Mesodermal cell (in vitro differentiated cells): ENCODE data around the gene MACROD2.

ENCODE experiments used
- H3K27ac ChIP-seq: 2 replicates; pipeline ENCODE4 v1.7.0; 2013; ENCODE audit warnings: mild to moderate bottlenecking, low read depth, low read length, moderate library complexity; ENCODE audit not compliant: severe bottlenecking
- H3K36me3 ChIP-seq: 2 replicates; pipeline ENCODE4 v1.7.1; 2013; ENCODE audit warnings: mild to moderate bottlenecking, low read length, moderate library complexity; ENCODE audit not compliant: control insufficient read depth, insufficient read depth
- H3K4me1 ChIP-seq: one replicate; pipeline ENCODE4 v1.7.1; 2013; ENCODE audit warnings: mild to moderate bottlenecking, low read length; ENCODE audit not compliant: insufficient read depth, control insufficient read depth, poor library complexity, severe bottlenecking
- H3K4me3 ChIP-seq: 2 replicates; pipeline ENCODE4 v1.7.0; 2013; ENCODE audit warnings: low read length, control low read depth, mild to moderate bottlenecking; ENCODE audit not compliant: insufficient read depth, poor library complexity, severe bottlenecking; ENCODE audit errors: extremely low read depth
- H3K9me3 ChIP-seq: 2 replicates; pipeline ENCODE4 v1.7.1; 2013; ENCODE audit warnings: mild to moderate bottlenecking, low read length, moderate library complexity; ENCODE audit not compliant: control insufficient read depth
- WGBS, 2 experiments: methylation state at CpG; one replicate each; pipeline ENCODE4 v1.1.5; 2013; ENCODE audit warnings: missing lambda C conversion rate in 2 of 2; ENCODE audit not compliant: insufficient coverage in 2 of 2; 5-methylcytosine and 5-hydroxymethylcytosine counted together

Gene MACROD2

DNA sequence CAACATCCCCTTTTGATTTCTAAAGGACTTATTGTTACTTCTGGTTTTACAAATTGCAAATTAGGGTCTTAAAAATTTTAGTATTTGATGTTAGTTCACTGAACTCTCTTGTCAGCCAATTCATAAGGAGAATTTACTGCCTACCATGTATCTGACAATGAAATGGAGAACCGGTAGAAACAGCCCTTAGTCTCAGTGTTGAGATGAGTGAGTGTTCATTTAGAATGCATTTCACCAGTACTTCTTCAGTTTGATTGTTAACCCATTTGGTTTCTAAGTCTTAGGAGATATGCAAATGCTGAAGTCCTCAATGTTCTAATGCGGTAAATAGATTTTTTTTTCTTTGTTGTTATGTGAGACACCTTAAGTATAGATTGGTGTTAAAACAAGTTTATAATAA lies 958.4 kb downstream of the MACROD2 start:
- Histone ChIP-seq H3K4me3 (no peak overlapping the region), H3K36me3 (no peaks in the 10 kb centered on the region), H3K4me1 (peaks cover 20% of the 10 kb centered on the region), H3K9me3 (no peaks in the 10 kb centered on the region), H3K27ac (no peak overlapping the region)
- 100% methylated on average over 2 of the region's 2 CpGs; no CpG with 5 or more reads in 1 of the 2 experiments for WGBS, 2 experiments

DNA sequence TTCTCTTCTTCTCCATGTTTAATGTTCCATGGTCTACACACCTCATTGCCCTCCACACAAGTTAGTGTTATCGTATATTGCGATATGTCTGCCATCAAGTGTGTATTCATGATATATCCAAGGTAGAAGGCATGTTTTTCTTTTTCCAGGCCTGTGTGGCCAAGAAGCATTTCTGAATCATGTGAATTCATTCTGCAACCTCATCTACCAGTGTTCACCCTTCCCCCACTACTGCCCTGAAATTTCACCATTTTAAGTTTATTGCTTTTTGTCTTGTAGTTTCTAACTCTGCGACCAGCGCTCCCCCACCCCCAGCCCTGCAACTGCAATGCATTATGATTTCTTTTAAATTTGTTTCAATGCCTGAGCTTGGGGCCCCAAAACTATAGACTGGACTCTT lies 960.1 kb downstream of the MACROD2 start:
- no peaks in the 10 kb centered on the region for H3K36me3 ChIP-seq
- no peak overlapping the region for H3K4me3 ChIP-seq
- no peaks in the 10 kb centered on the region for H3K9me3 ChIP-seq
- peaks cover 20% of the 10 kb centered on the region for H3K4me1 ChIP-seq
- whole genome bisulfite sequencing, 2 experiments, result no CpG with 5 or more reads among the region's 4 CpGs
- peak overlapping the region; percentile 16 for H3K27ac ChIP-seq

DNA sequence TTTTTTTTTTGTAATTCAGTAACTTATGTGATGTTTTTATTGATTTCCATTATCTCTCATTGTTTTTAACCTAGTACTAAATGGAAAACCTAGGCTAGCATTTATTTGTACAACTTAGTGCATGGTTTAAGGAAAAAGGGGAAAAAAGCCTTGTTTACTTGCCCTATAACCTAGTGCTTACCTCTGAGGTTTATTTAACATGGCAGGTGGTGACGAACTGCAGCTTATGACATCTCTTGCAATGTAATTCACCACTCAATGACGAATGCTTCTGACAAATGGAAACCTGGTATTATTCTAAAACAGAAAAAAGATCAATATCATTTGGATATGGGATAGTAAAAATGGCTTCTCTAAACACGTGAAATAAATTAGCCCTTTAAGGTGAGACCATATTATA lies 960.7 kb downstream of the MACROD2 start:
- WGBS, 2 experiments, result 100% methylated on average over 1 of the region's 3 CpGs; no CpG with 5 or more reads in 1 of the 2 experiments

DNA sequence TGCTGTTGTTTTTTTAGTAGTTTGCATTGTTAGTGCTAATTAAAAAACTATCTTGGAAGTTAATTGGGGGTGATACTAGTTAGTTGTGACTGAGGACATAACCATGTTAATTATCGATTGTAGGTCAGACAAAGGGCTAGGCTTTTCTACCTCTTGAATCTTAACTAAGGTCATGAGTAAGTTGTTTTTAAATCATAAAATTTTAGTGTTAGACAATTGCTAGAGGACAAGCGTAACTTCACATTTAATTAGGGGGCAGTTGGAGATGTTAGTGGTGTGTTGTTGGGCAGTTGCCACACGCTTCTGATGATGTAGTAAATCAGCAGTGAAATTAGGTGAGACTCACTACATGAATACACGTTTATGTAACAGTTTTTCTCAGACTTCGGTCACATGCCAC lies 961.2 kb downstream of the MACROD2 start:
- Histone ChIP-seq H3K4me1 (peaks cover 11% of the 10 kb centered on the region), H3K4me3 (no peak overlapping the region), H3K9me3 (no peaks in the 10 kb centered on the region), H3K27ac (no peak overlapping the region), H3K36me3 (no peaks in the 10 kb centered on the region)
- WGBS, 2 experiments, result 89 to 100% methylated on average over 2 to 3 of the region's 5 CpGs

More for the DNA sequence above, 960.7 kb downstream of the MACROD2 start:
- no peak overlapping the region for H3K4me3 ChIP-seq
- no peaks in the 10 kb centered on the region for H3K36me3 ChIP-seq
- no peaks in the 10 kb centered on the region for H3K9me3 ChIP-seq
- peak overlapping the region; percentile 16 for H3K27ac ChIP-seq
- H3K4me1 ChIP-seq, result peaks cover 14% of the 10 kb centered on the region

DNA sequence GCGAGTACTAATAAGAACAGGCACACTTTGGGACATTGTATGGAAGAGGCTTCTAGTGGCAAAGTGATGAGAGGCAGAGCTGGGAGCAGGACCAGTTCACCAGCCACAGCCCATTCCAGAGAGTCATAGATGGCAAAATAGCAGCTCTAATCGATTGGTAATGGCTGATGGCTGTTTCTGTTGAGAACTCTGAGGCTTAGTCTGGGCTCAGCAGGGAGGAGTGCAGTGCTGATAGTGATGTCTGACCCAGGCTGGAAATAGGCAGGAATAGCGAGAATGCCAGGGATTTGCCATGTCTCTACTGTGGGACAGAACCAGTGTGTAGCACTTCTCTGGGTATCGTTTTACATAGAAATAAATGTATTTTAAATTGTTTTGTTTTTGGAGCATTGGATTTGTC lies 962.1 kb downstream of the MACROD2 start:
- WGBS, 2 experiments, result 78 to 88% methylated on average over 2 to 3 of the region's 4 CpGs
- Histone ChIP-seq H3K27ac (no peak overlapping the region), H3K4me1 (peaks cover 5% of the 10 kb centered on the region), H3K4me3 (no peak overlapping the region), H3K36me3 (no peaks in the 10 kb centered on the region), H3K9me3 (no peaks in the 10 kb centered on the region)

DNA sequence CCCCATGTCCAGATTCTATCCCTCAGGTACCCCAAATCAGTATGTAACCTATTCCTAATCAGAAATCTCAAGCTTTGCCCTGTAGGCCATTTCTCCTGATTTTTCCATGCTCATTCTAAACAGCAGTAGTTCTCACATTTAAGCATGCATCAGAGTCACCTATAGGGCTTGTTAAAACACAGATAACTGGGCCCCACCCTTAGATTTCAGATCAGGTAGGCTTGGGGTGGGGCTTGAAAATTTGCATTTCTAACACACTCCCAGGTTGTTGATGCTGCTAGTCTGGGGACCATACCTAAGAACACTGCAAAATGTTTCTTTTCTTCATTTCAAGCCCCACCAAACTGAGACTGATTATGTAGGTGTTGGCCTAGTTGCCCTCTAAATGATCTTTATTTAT lies 963.3 kb downstream of the MACROD2 start:
- Histone ChIP-seq H3K9me3 (no peaks in the 10 kb centered on the region), H3K4me1 (peaks cover 10% of the 10 kb centered on the region), H3K36me3 (no peaks in the 10 kb centered on the region), H3K4me3 (no peak overlapping the region), H3K27ac (no peak overlapping the region)

DNA sequence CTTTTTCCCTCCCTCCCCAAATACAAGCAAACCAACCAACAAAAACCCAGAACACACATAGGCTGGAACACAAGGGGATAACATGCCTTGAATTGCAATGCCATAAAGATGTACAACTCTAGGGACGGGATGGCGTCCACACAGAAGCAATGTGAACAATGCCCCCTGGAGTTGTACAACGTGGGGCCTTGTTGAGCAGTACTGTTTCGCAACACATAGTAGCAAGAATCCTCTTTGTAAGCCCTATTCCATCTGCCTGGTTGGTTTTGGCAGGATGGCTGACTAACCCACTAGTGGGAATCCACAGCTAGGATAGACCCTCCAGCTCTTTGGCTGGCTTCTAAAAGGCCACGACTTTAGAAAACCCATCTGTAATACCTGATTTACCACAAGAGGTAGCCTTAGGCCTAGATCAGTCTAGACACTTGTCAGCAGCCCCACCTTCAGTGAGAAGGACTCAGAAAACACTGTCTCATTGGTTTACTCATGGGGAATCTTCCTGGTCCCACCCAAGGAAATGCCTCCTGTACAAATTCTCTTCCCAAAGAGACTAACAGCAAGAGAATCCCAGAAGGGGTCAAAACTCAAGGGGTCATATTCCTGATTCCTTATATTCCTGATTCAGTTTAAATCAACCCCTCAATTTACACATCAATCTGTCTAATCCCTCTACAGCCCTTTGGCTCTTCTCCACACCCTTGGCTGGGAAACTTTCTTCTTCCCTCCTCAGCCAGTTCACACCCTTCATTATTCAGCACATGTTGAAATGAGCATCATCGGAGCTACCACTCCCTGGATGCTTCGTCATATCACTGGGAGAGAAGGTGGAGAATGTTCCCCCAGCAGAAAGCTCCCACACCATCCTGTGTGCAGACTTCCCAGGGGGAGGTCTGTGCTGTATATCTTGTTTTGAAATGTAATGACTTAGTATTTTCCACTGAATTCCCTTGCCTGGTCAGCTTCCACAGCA lies 964.5 kb downstream of the MACROD2 start:
- Histone ChIP-seq H3K36me3 (no peaks in the 10 kb centered on the region), H3K27ac (no peak overlapping the region), H3K9me3 (no peaks in the 10 kb centered on the region), H3K4me3 (no peak overlapping the region), H3K4me1 (peaks cover 11% of the 10 kb centered on the region)
- 90 to 94% methylated on average over 5 of the region's 7 CpGs for WGBS, 2 experiments

DNA sequence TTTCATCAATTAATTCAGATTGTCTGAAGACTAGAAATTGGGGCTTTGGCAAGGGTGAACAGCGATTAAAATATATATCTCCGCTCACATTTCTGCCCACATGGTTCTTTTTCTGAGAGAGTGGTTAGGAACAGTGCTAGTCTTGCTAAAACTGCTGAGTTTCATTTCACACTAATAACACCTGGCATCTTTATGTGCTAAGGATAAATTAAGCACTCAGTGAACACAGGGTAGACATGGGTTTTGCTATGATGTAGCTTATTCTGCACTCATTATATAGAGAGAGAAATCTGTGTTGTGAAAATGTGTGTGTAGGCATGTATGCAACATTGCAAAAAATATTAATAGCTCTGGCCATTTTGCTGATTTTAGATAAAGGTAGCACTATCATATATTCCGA lies 965.5 kb downstream of the MACROD2 start:
- H3K36me3 ChIP-seq, result no peaks in the 10 kb centered on the region
- peaks cover 8% of the 10 kb centered on the region for H3K4me1 ChIP-seq
- H3K9me3 ChIP-seq, result no peaks in the 10 kb centered on the region
- H3K27ac ChIP-seq, result no peak overlapping the region
- no peak overlapping the region for H3K4me3 ChIP-seq
- no CpG with 5 or more reads among the region's 3 CpGs for WGBS, 2 experiments

DNA sequence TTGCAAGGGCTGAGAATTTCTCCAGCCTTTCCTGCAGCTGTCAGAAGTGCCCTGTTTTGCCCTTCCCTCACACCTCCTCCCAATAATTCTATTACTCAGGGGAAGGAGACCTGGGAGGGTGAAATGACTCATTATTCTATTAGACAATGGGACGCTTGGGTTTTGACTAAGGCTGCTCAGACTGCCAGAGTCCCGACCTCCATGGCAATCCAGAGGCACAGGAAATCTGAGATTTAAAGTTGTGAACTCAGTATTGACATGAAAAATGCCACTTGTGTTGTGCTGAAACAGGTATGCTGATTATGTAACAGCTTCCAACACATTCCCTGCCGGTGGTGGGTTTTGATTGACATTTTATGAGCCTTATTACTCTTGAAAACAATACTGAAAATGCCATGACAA lies 967.9 kb downstream of the MACROD2 start:
- Histone ChIP-seq H3K36me3 (no peaks in the 10 kb centered on the region), H3K9me3 (no peaks in the 10 kb centered on the region), H3K27ac (no peak overlapping the region), H3K4me3 (no peak overlapping the region), H3K4me1 (peaks cover 8% of the 10 kb centered on the region)
- 6 to 36% methylated on average over 2 to 3 of the region's 3 CpGs for WGBS, 2 experiments

DNA sequence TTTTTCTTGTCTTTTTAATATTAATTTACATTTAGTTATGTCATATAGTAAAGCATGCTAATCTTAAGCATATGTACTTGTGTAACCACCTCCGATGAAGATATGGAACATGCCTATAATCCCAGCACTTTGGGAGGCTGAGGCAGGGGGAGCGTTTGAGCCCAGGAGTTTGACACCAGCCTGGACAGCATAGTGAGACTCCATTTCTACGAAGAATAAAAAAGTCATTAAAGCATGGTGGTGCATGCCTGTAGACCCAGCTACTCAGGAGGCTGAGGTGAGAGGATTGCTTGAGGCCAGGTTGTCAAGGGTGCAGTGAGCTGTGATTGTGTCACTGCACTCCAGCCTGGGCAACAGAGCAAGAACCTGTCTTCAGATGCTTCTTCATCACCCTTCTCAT lies 970.9 kb downstream of the MACROD2 start:
- Histone ChIP-seq H3K36me3 (no peaks in the 10 kb centered on the region), H3K27ac (no peak overlapping the region), H3K4me1 (peaks cover 8% of the 10 kb centered on the region), H3K9me3 (no peaks in the 10 kb centered on the region), H3K4me3 (no peak overlapping the region)
- 91 to 97% methylated on average over 3 of the region's 3 CpGs for WGBS, 2 experiments

DNA sequence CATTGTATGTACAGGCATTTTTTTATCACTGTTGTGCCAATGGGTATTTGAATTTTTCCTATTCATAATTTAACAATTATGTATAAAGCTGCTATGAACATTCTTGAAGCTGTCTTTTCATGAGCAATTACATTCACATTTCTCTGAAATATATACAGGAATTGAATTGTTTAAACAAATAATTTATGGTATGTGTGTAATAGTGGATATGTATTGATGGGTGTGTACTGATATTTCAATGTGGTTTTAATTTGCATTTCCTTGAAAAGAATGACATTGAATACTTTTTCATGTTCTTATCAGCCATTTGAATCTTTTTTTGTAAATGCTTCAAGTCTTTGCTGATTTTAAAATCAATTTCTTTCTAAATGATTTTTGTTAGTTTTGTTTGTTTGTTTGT lies 971.5 kb downstream of the MACROD2 start:
- no peaks in the 10 kb centered on the region for H3K9me3 ChIP-seq
- H3K27ac ChIP-seq, result no peak overlapping the region
- H3K36me3 ChIP-seq, result no peaks in the 10 kb centered on the region
- no peak overlapping the region for H3K4me3 ChIP-seq
- H3K4me1 ChIP-seq, result peaks cover 8% of the 10 kb centered on the region
